Gastroesophageal sphincter (tissue), 4 donors: ENCODE measurements around the gene KHDC1. TPM values are rescaled to one million over a fixed set of nuclear protein-coding genes. Genes with fewer than 3 reads are reported as not detected.
"Not testable (repeated sequence)": the region's sequence is repeated elsewhere in the genome, so short reads cannot be mapped to it uniquely, and the experiment has no call there.

Experiments
- ATAC-seq: fragments of 150-250 bp; one replicate; pipeline ENCODE4 v1.9.1; 2016; ENCODE audit warnings: mild to moderate bottlenecking, moderate library complexity
- H3K27ac ChIP-seq, 4 donors: fragments of 200-600 bp; sonication (generic) in 3 of 4; 1 replicate in 3 of 4; 2 replicates in 1 of 4; pipeline ENCODE4 v1.5.1; 2016 to 2019
- H3K27me3 ChIP-seq: fragments of 200-600 bp; sonication (generic); one replicate; pipeline ENCODE4 v1.5.1; 2019
- H3K36me3 ChIP-seq, 2 donors: fragments of 200-600 bp; sonication (generic); one replicate each; pipeline ENCODE4 v1.5.1; 2019; ENCODE audit warnings: control low read depth in 1 of 2
- H3K4me1 ChIP-seq, 3 donors: fragments of 200-600 bp; sonication (generic); 1 replicate in 2 of 3; 2 replicates in 1 of 3; pipeline ENCODE4 v1.5.1; 2016 to 2019; ENCODE audit warnings: control low read depth in 2 of 3
- H3K4me3 ChIP-seq, 2 donors: fragments of 200-600 bp; sonication (generic); one replicate each; pipeline ENCODE4 v1.5.1; 2019; ENCODE audit warnings: mild to moderate bottlenecking in 1 of 2, moderate library complexity in 1 of 2
- H3K9me3 ChIP-seq, 3 donors: fragments of 200-600 bp; sonication (generic); one replicate each; pipeline ENCODE4 v1.5.1; 2017 to 2019; ENCODE audit warnings: control low read depth in 2 of 3
- CTCF ChIP-seq, 4 experiments: fragments of 200-600 bp in 2 of 4; fragments of 450-650 bp in 2 of 4; sonication (generic) in 1 of 4; IDR thresholded peaks; one replicate each; pipeline ENCODE4 v1.5.1; 2017 to 2019; ENCODE audit warnings: antibody characterized with exemption in 4 of 4, mild to moderate bottlenecking in 2 of 4, moderate library complexity in 2 of 4
- EP300 ChIP-seq: sonication (generic); formaldehyde crosslinking; IDR thresholded peaks from one replicate; pipeline ENCODE4 v1.6.1; 2017; ENCODE audit warnings: antibody characterized with exemption, mild to moderate bottlenecking
- POLR2A ChIP-seq, 2 donors: fragments of 450-650 bp; IDR thresholded peaks; one replicate each; pipeline ENCODE4 v1.6.1; 2017; ENCODE audit warnings: antibody characterized with exemption in 2 of 2, mild to moderate bottlenecking in 2 of 2, moderate library complexity in 1 of 2
- POLR2AphosphoS5 ChIP-seq: sonication (generic); formaldehyde crosslinking; IDR thresholded peaks from one replicate; pipeline ENCODE4 v1.6.1; 2017; ENCODE audit warnings: antibody characterized with exemption
- WGBS, 2 donors: methylation state at CpG; one replicate each; pipeline ENCODE4 v1.1.5; 2018; ENCODE audit warnings: low coverage in 1 of 2; 5-methylcytosine and 5-hydroxymethylcytosine counted together
- total RNA-seq, 4 donors: library from RNA; depleted of rRNA; stranded (reverse); fragments of >200 nt; gene quantifications; one replicate each; pipeline ENCODE4 v1.1.0, GENCODE V29; 2016

KHDC1 gene
- total RNA-seq, 4 donors from 2014 or later = 0.93 to 1.9 (median 1.4) TPM

- Histone ChIP-seq H3K27me3 (no peaks in the 10 kb centered on the region), H3K36me3 (no peaks in the 10 kb centered on the region), H3K4me3 (no peak overlapping the region), H3K27ac (no peak overlapping the region), H3K9me3 (no peaks in the 10 kb centered on the region), H3K4me1 (peaks cover 0 to 11% (median 0%) of the 10 kb centered on the region in 3 donors)
- ATAC-seq = no peak
- TF ChIP-seq CTCF (IDR thresholded peaks at IDR 0.05) = no peak
- no peak for TF ChIP-seq POLR2AphosphoS5
- no peak for TF ChIP-seq EP300
- no peak for TF ChIP-seq POLR2A (IDR thresholded peaks at IDR 0.05)
- WGBS, 2 donors = 100% methylated on average over 1 of the region's 1 CpG; no CpG with 5 or more reads in 1 of the 2 donors
Observed at GRCh38 chr6:73258721-73259120, 4.3 kb downstream of the KHDC1 start.

DNA sequence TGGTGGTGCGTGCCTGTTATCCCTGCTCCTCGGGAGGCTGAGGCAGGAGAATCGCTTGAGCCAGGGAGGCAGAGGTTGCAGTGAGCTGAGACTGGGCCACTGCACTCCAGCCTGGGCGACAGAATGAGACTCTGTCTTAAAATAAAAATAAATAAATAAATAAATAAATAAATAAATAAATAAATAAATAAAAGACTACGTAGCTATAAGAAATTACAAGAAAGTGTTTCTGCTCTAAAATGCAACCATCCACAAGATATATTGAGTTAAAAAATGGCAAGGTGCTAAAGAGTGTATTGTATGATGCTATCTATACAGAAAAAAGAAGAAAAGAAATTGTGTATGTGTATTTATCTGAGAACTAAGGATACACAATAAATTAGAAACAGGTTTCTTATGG is 8.7 kb downstream of the KHDC1 start:
- ATAC-seq, H3K4me3 ChIP-seq, H3K27me3 ChIP-seq, H3K4me1 ChIP-seq, H3K9me3 ChIP-seq, H3K36me3 ChIP-seq, H3K27ac ChIP-seq: not testable (repeated sequence)
- WGBS, 2 donors = 96% methylated on average over 3 of the region's 5 CpGs; no CpG with 5 or more reads in 1 of the 2 donors

DNA sequence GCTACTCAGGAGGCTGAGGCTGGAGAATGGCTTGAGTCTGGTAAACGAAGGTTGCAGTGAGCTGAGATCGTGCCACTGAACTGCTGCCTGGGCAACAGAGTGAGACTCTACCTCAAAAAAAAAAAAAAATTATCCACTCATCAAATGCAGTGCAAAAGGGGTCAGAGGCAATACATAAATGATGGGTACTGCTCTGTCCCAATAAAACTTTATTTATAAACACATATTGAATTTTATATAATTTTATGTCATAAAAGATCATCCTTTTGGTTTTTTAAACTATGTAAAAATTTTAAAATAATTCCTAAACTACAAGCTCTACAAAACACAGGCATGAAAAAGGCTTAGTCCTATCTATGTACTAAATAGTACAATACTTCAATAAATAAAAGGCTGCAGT is 10.3 kb downstream of the KHDC1 start:
- WGBS, 2 donors = 87 to 94% methylated on average over 2 of the region's 2 CpGs
- no peak overlapping the region for H3K27ac ChIP-seq
- no peaks in the 10 kb centered on the region for H3K9me3 ChIP-seq
- no peaks in the 10 kb centered on the region for H3K27me3 ChIP-seq
- no peaks in the 10 kb centered on the region for H3K36me3 ChIP-seq
- no peaks in the 10 kb centered on the region for H3K4me1 ChIP-seq
- H3K4me3 ChIP-seq = no peak overlapping the region
- TF ChIP-seq CTCF (IDR thresholded peaks at IDR 0.05) (no peak), POLR2A (IDR thresholded peaks at IDR 0.05) (no peak), POLR2AphosphoS5 (no peak), EP300 (no peak)
- no peak for ATAC-seq

DNA sequence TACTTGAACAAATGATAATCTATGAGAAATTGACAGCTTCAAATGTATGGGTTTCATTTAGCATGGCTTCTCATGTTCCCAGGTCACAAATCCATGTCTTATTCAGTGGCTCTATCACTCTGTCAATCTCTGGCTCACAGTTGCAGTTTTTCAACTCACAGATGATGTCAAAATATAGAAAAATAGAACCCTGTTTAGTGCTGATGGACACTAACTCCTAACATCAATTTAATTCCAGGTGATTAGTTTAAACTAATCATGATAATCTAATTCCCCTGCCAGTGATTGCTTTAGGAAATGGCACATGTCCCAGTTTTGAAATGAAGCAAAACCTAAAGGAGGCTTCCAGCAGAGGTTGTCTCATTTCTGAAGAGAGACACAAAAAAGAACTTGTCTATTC is 13.0 kb downstream of the KHDC1 start:
- Histone ChIP-seq H3K36me3 (no peaks in the 10 kb centered on the region), H3K4me1 (no peaks in the 10 kb centered on the region), H3K27me3 (no peaks in the 10 kb centered on the region), H3K4me3 (no peak overlapping the region), H3K27ac (no peak overlapping the region), H3K9me3 (no peaks in the 10 kb centered on the region)
- no peak for TF ChIP-seq CTCF (IDR thresholded peaks at IDR 0.05)
- TF ChIP-seq POLR2A (IDR thresholded peaks at IDR 0.05) = no peak
- no peak for TF ChIP-seq EP300
- TF ChIP-seq POLR2AphosphoS5 = no peak
- ATAC-seq = no peak

GRCh38 chr6:73248192-73248903 is 14.6 kb downstream of the KHDC1 start:
- Histone ChIP-seq H3K4me3 (no peak overlapping the region), H3K4me1 (no peaks in the 10 kb centered on the region), H3K27me3 (no peaks in the 10 kb centered on the region), H3K36me3 (no peaks in the 10 kb centered on the region), H3K27ac (no peak overlapping the region), H3K9me3 (no peaks in the 10 kb centered on the region)
- 66 to 70% methylated on average over 4 to 5 of the region's 5 CpGs for WGBS, 2 donors
- no peak for ATAC-seq
- TF ChIP-seq POLR2AphosphoS5 (no peak), EP300 (no peak), CTCF (IDR thresholded peaks at IDR 0.05) (no peak), POLR2A (IDR thresholded peaks at IDR 0.05) (no peak)
